Muscle of leg (tissue), 11 donors: Measurements from ENCODE around the gene OR4Q2. TPM values are rescaled to one million over a fixed set of nuclear protein-coding genes. Genes with fewer than 3 reads are reported as not detected.

Experiments
- DNase-seq: peaks from one replicate; pipeline ENCODE4 v3.0.0; 2013
- H3K27ac ChIP-seq: one replicate; pipeline ENCODE4 v1.5.1; 2013; ENCODE audit warnings: mild to moderate bottlenecking, low read length, control low read depth
- H3K27me3 ChIP-seq: one replicate; pipeline ENCODE4 v1.6.1; 2013; ENCODE audit warnings: low read length; ENCODE audit not compliant: control insufficient read depth, insufficient read depth
- H3K36me3 ChIP-seq: one replicate; pipeline ENCODE4 v1.6.1; 2013; ENCODE audit warnings: low read length; ENCODE audit not compliant: control insufficient read depth, insufficient read depth
- H3K4me1 ChIP-seq: one replicate; pipeline ENCODE4 v1.6.1; 2013; ENCODE audit warnings: low read length; ENCODE audit not compliant: control insufficient read depth, insufficient read depth
- H3K4me3 ChIP-seq: one replicate; pipeline ENCODE4 v1.5.1; 2013; ENCODE audit warnings: low read length, control low read depth
- H3K9me3 ChIP-seq: replicated peaks from 2 replicates; pipeline ENCODE4 v1.6.1; 2013; ENCODE audit warnings: low read depth, low read length; ENCODE audit not compliant: control insufficient read depth
- WGBS: methylation state at CpG from one replicate; pipeline ENCODE4 v1.1.5; 2013; ENCODE audit warnings: missing lambda C conversion rate; ENCODE audit not compliant: insufficient coverage; 5-methylcytosine and 5-hydroxymethylcytosine counted together
- polyA plus RNA-seq, 8 donors: library from polyadenylated mRNA; unstranded; fragments of 120-200 nt; gene quantifications; one replicate each; pipeline versions ENCODE4 v1.2.1 to v1.2.3, GENCODE V29; 2013; ENCODE audit warnings: inconsistent platforms in 1 of 8, low replicate concordance in 1 of 8; ENCODE audit not compliant: insufficient read length in 8 of 8, insufficient read depth in 1 of 8
- total RNA-seq: library from RNA; stranded (reverse); fragments of 120-200 nt; gene quantifications from one replicate; pipeline ENCODE4 v1.2.4, GENCODE V29; 2013

Gene OR4Q2
- total and polyA plus RNA-seq, 9 donors = not detected

DNA sequence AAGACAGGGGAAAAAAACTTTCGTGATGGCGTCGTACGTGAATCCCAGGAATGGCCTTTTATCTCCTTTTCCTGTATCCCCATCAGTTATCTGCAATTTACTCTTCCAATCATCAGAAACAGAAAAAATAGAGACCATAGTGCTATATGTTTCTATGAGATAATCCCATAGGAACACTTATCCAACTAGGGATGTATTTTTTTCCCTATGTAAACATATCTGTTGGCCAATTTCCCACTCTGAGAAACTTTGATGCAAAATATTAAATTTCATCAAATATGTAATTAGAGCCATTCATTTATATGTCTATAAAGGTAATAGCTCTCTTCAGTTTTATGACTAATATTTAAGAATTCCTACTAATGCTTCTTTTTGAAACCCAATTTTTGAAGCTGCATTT is 34.0 kb downstream of the OR4Q2 start, which contains the start of gene OR4K13:
Gene OR4K13, minus strand, starts transcription at position 101 of the 400 bp plus-strand sequence. CDS start 1,280 bp downstream, outside the sequence.
- no peak within 1 kb of the TSS for H3K27ac ChIP-seq
- H3K36me3 ChIP-seq = no peaks in the 10 kb centered on the region
- no peak within 1 kb of the TSS for H3K4me3 ChIP-seq
- DNase-seq = no peak
- peaks cover 12% of the 10 kb centered on the region for H3K9me3 ChIP-seq
- WGBS = no CpG with 5 or more reads among the region's 4 CpGs
- H3K4me1 ChIP-seq = no peaks in the 10 kb centered on the region
- no peaks in the 10 kb centered on the region for H3K27me3 ChIP-seq

DNA sequence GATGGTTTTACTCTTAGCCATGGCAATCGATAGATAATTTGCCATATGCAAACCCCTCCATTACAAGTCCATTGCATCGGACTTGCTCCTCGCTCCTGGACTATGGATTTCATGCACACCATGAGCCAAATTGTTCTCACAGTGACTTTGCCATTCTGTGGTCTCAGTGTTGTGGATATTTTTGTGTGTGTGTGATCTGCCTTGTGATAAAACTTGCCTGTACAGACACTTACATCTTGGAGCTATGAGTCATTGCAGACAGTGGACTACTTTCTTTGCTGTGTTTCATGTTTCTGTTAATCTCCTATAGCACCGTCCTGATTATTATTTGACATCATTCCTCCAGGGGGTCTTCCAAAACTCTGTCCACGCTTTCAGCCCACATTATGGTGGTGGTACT is 42.3 kb downstream of the OR4Q2 start:
- Histone ChIP-seq H3K27ac (no peak overlapping the region), H3K4me3 (no peak overlapping the region), H3K36me3 (no peaks in the 10 kb centered on the region), H3K27me3 (no peaks in the 10 kb centered on the region), H3K4me1 (no peaks in the 10 kb centered on the region), H3K9me3 (peaks cover 33% of the 10 kb centered on the region)
- DNase-seq = no peak
- no CpG with 5 or more reads among the region's 5 CpGs for WGBS

DNA sequence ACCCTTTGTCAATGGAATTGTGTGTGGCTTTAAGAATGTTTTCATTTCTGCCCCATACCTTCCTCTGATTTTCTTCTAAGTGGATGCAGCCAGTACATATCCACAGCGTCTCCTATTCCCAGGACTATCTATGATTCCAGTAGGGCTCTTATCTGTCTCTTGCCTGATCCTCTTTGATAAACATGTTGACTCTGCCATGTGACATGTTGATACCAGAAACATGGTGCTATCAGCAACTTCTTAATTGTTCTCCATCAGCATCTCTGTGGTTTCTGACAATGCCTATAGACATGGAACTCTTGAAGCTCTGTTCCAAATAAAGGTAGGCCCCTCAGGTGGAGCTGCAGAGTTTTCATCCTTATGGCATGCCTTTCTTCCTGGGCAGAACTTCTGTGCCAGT is 46.2 kb downstream of the OR4Q2 start:
- DNase-seq = no peak
- Histone ChIP-seq H3K27ac (no peak overlapping the region), H3K27me3 (no peaks in the 10 kb centered on the region), H3K4me1 (no peaks in the 10 kb centered on the region), H3K4me3 (no peak overlapping the region), H3K9me3 (peaks cover 28% of the 10 kb centered on the region), H3K36me3 (no peaks in the 10 kb centered on the region)
- WGBS = 86% methylated on average over 1 of the region's 1 CpG

Other genes with a start within 250 kb of the OR4Q2 start
- gene OR4M1, start 228.7 kb upstream of the OR4Q2 start, total RNA-seq = not detected
- under 1 TPM in 1 of 8 donors, not detected in 7; 0.08 TPM for gene OR4M1, start 228.7 kb upstream of the OR4Q2 start, polyA plus RNA-seq
- not detected for gene OR4N2, start 198.4 kb upstream of the OR4Q2 start, total RNA-seq
- not detected for gene OR4N2, start 198.4 kb upstream of the OR4Q2 start, polyA plus RNA-seq
- not detected for gene OR4K2, start 127.0 kb upstream of the OR4Q2 start, total RNA-seq
- under 1 TPM in 2 of 8 donors, not detected in 6; 0.03 to 0.19 TPM for gene OR4K2, start 127.0 kb upstream of the OR4Q2 start, polyA plus RNA-seq
- gene OR4K5, start 81.6 kb upstream of the OR4Q2 start, total RNA-seq = not detected
- gene OR4K5, start 81.6 kb upstream of the OR4Q2 start, polyA plus RNA-seq = not detected
- gene OR4K1, start 71.2 kb upstream of the OR4Q2 start, total RNA-seq = not detected
- not detected for gene OR4K1, start 71.2 kb upstream of the OR4Q2 start, polyA plus RNA-seq
- not detected for gene OR4K15, start 26.6 kb upstream of the OR4Q2 start, total RNA-seq
- not detected for gene OR4K15, start 26.6 kb upstream of the OR4Q2 start, polyA plus RNA-seq
- gene OR4K14, start 17.1 kb downstream of the OR4Q2 start, total RNA-seq = not detected
- gene OR4K14, start 17.1 kb downstream of the OR4Q2 start, polyA plus RNA-seq = not detected
- not detected for gene OR4K13, start 33.9 kb downstream of the OR4Q2 start, total RNA-seq
- under 1 TPM in 2 of 8 donors, not detected in 6; 0.03 to 0.04 TPM for gene OR4K13, start 33.9 kb downstream of the OR4Q2 start, polyA plus RNA-seq
- not detected for gene OR4L1, start 57.9 kb downstream of the OR4Q2 start, total RNA-seq
- gene OR4L1, start 57.9 kb downstream of the OR4Q2 start, polyA plus RNA-seq = not detected
- gene OR4K17, start 108.6 kb downstream of the OR4Q2 start, total RNA-seq = not detected
- under 1 TPM in 5 of 8 donors, not detected in 3; 0.03 to 0.13 (median 0.05) TPM for gene OR4K17, start 108.6 kb downstream of the OR4Q2 start, polyA plus RNA-seq
- not detected for gene OR4N5, start 136.7 kb downstream of the OR4Q2 start, total RNA-seq
- not detected for gene OR4N5, start 136.7 kb downstream of the OR4Q2 start, polyA plus RNA-seq
- not detected for gene OR11G2, start 188.7 kb downstream of the OR4Q2 start, total RNA-seq
- gene OR11G2, start 188.7 kb downstream of the OR4Q2 start, polyA plus RNA-seq = not detected
- gene OR11H6, start 221.5 kb downstream of the OR4Q2 start, total RNA-seq = not detected
- gene OR11H6, start 221.5 kb downstream of the OR4Q2 start, polyA plus RNA-seq = not detected
- gene OR11H7, start 226.8 kb downstream of the OR4Q2 start, total RNA-seq = not detected
- gene OR11H7, start 226.8 kb downstream of the OR4Q2 start, polyA plus RNA-seq = under 1 TPM in 3 of 8 donors, not detected in 5; 0.15 to 0.38 (median 0.31) TPM
- not detected for gene OR11H4, start 237.1 kb downstream of the OR4Q2 start, total RNA-seq
- not detected for gene OR11H4, start 237.1 kb downstream of the OR4Q2 start, polyA plus RNA-seq